Activated CD8-positive, alpha-beta memory T cell treated with anti-CD3 and anti-CD28 coated beads for 24 hours (primary cell): ENCODE results near the gene CNNM3.

Experiments used
- DNase-seq: peaks from one replicate; pipeline ENCODE4 v3.0.0-alpha.2; 2020

The CNNM3 gene

DNA sequence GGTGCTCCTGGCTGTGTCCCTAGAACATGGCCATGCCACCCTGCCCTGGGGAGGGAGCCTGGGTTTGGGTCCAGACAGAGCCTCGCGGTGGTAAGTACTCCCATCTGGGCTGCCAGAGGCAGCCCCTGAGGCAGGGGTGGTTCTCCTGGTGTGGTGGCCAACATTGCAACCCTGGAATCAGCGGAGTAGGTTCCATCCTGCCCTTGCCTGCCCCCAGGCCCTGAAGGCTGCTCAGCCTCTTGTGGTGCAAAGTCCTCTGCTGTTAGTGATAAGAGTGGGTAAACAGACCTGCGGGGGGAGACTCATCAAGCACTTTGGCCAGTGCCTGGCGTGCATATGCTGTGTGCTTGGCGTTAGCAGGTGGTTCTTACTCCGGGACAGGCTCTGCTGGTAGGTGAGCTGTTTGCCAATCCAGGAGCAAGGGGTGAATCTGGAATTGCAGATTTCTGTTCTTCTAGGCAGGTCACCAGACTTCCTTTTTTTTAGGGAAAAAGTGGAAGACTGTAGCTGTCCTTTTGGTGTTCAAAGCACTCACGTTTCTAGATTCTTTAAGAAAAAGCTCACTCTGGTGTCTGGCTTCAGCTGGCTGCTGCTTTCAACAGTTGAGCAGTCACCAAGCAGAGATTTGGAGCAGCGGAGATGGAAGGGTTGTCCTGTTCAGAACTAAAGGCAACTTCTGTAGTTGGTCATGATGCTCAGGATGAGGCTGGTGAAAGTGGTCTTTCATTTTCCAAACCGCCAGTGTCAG lies 3.2 kb downstream of the CNNM3 start:
- no peak for DNase-seq

DNA sequence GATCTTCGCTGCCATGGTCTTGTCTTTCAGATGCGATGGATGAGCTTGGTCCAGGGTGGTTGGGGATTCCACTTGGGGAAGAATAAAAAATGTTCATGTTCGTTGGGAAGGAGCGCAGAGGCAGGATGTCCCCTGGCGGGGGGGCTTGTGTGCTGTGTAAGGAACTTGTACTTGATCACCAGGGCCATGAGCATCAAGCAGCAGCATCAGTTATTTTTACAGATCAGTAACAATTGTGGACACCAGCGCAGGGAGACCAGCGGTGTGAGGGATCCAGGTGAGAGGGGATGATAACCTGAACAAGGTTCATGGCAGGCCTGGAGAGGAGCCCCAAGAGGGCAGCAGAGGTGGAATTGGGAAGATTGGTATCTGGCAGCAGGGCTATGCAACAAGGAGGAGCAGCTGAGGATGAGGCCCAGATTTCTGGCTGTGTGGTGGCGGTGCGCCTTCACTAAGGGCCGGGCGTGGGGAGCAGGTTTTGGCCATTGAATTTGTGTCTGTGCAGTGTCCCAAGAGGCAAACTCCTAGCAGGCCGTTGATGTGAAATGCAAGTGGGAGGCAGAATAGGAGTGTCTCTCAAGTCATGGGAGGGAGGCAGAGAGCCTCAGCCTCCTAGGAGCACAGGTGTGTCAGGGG lies 3.9 kb downstream of the CNNM3 start:
- DNase-seq = no peak

DNA sequence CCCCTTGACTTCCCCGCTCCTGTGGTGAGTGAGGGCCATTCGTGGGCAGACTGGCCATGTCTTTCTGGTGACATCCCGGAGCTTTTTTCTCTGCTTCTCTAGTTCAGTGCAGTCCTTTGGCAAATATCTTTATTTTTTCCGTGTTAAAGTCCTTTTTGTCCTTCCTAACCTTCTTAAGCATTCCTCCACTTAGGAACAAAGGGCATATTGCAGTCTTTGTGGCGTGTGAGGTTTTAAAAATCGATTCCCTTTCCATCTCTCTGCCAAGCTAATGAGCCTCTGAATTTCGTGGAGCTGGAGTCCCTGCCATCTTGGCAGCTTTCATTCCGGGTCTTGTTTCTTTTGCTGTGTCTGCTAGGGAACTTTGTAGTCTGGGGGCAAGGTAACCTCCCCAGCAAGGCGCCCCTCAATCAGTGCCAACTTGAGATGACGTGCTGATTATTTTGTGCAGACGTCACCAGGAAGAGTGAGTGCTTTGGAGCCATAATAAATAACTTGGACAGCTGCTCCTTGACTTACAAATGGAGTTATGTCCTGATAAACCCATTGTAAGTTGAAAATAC lies 5.1 kb downstream of the CNNM3 start:
- no peak for DNase-seq

DNA sequence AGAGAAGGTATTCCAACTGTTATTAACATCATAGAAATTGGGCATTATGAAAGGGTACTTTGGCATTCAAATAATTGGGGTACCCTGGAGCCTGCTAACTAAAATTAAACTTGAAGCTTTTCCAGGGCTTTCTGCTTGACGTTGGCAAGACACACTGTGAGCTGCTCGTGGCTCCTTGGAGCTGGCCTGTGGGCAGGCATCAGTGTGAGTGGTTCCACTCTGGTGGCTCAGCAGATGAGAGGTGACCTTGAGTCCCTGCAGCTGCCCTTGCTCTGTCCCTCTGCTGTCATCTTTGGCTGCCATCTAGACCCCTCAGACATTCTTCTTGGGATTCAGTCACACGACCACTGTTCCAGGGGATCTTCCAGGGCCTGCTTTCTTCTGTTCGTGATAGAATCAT lies 6.7 kb downstream of the CNNM3 start:
- no peak for DNase-seq

DNA sequence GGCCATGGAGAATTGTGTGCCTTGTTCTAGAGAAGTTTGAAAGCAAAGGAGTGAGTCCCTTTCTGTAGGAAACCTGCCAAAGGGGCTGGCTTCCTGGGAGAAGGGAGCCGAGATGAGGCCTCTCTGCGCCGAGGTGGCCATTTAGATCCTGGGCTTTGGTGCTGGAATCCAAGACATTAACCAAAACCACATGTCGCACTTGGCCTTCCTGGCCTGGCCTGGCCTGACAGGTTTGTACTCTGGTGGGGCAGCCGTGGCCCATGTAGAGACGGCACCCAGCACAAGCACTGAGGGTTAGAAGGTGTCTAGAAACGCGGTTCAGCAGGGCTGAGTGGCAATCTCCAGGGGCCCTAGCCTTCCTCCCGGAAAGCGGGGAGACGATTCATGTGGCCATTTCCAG lies 7.1 kb downstream of the CNNM3 start:
- DNase-seq = no peak

DNA sequence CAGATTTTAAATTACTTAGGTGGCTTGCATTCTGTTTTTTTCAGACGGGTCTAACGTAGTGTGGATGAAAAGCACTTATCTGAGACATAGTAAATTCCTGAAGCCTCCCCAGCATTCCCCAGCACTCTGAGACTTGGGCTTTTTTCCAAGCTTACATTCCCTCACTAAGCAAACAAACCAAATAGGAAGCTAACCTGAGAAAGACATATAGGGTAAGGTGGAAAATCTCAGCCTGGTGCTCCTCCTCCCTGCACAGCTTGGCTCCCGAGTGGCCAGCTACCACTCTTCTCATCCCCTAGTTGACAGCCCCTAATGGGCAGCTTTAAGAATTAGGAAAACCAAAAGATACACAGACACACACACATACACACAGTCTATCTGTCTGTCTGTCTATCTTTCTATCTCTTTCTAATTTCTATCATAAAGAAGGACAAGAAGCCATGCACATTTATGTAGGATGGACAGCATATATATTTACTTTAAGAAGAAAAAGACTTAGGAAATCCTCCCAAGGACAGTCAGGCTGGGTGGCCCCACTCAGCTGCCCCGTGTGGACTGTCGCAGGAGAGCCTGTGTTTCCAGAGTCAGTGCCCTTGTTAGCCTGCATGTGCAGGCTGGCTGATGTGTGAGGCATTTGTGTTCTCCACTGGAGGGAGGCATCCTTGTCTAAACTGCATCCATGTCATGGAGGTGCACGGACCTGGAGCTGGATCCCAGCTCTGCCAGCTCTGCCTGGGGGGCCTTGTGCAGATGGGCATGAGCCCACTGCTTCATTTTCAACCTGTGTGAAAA lies 8.2 kb downstream of the CNNM3 start:
- no peak for DNase-seq

DNA sequence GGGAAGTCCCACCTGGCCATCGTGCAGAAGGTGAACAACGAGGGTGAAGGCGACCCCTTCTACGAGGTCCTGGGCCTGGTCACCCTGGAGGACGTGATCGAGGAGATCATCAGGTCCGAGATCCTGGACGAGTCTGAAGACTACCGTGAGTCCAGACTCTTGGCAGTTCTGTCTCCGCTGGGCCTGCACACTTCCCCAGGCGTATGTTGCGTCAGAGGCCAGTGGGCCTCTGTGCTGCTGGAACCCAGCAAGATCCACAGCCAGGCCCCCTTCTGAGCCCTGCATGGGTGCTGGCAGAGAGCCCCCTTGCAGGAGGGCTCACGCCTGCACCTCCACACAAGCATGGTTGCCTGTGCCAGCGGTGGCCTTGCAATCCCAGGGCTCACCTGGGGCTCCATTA lies 9.0 kb downstream of the CNNM3 start:
- DNase-seq = no peak

DNA sequence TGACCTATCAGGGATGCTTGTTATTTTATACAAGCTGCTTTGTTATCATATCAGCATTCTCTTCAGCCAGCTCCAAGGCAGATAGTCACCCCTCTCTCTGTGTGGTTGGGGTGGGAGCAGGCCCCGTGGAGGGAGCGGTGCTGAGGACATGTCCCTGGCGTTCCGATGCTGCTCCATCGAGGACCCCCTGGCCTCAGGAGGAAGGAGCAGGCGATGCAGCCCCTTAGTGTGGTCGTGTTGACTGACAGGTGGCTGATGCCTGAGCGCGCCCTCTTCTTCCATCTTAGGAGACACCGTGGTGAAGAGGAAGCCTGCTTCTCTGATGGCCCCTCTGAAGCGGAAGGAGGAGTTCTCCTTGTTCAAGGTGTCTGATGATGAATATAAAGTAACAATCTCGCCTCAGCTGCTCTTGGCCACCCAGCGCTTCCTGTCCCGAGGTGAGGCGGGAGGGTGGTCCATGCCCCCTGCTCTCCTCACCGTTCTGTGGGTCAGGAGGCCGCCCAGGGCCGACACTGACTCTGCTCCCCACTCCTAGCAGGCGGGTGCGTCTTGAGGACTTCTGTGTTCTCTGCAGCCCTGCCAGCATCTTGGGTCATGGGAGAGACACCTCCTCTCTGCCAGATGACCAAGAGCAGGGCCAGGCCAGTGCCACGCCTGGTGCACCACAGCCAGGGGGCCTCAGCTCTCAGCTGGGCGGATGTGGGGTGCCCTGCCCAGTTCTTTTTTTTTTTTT lies 10.6 kb downstream of the CNNM3 start:
- no peak for DNase-seq

DNA sequence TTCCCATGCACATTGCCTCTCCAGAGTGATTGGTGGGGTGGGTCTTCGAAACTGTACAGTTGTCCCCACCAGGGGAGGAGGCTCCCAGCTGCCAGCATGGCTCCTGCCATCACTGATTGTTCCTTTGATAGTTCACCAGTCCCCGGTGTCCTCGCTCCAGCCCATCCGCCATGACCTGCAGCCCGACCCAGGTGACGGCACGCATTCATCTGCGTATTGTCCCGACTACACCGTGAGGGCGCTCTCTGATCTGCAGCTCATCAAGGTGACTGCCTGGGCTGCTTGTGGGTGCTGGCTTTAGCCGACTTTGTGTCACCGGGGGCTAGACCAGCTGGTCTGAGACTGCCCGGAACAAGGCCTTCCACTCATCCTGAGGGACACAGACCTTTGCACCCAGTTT lies 12.4 kb downstream of the CNNM3 start:
- no peak for DNase-seq

DNA sequence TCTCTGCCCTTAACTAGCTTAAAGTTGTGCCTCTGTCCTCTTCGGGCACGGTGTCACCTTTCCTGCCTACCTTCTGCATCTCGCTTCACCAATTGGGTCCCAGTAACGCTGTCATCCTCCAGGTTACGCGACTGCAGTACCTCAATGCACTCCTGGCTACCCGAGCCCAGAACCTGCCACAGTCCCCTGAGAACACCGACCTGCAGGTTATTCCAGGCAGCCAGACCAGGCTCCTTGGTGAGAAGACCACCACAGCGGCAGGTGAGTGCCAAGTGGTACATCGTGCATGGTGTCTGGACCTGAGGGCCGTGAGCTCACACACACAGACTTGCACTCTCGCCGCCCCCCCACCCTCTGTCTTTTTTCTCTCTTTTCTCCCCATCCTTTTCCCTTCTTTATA lies 12.8 kb downstream of the CNNM3 start:
- no peak for DNase-seq

DNA sequence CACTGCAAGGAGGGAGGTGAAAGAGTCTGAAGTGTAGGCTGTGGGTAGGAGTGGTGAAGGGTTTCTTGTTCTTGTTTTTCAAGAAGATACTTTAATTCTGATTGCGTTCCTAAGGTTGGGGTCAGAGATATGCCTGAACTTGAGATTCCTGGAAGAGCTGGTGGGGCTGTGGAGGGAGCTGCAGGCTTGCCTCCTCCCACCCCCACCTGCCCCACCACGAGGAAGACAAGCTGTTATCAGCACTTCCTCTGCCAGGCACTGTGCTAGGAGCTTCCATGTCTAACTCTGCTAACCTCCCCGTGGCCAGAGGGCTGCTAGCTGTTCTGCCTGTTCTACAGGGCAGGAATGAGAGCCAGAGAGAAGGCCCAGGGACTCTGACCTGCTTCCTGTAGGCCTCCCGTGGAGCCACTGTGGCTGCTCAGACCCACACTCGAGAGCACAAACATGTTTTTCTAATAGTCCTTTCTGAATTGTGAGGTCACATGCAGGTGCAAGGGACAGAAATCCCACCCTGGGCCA lies 14.0 kb downstream of the CNNM3 start:
- no peak for DNase-seq

DNA sequence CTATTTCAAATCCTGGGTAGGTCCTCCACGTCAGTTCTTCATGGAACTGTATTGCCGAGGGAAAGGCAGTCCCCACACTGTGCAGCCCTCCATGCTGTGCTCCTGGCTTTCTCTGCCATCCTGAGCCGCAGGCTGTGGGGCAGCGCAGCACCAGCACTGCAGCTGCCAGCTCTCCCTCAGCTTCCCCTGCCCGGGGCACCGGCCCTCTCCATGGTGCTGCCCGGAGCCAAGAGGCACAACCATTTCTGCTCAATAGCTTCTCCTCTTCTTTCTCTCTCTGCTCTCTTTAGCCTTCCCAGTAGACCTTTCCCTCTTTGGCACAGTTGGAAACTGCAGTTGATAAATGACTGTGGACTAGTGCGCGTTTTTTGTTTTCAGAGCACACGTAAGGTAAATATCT lies 15.6 kb downstream of the CNNM3 start:
- DNase-seq = no peak

DNA sequence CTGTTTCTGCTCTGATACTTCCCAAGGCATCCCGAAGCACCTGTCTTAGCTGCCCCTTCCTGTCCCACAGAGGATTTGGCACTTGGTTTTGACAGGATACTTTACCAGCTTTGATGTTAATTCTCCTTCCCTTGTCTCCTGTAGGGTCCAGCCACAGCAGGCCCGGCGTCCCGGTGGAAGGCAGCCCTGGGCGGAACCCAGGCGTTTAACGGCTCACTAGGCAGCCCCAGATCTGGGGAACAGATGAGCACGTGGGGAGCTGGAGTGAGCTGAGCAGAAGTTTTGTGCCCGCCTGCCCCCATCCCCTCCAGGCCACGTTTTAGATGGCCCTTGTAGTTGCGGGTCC lies 16.3 kb downstream of the CNNM3 start:
- no peak for DNase-seq

DNA sequence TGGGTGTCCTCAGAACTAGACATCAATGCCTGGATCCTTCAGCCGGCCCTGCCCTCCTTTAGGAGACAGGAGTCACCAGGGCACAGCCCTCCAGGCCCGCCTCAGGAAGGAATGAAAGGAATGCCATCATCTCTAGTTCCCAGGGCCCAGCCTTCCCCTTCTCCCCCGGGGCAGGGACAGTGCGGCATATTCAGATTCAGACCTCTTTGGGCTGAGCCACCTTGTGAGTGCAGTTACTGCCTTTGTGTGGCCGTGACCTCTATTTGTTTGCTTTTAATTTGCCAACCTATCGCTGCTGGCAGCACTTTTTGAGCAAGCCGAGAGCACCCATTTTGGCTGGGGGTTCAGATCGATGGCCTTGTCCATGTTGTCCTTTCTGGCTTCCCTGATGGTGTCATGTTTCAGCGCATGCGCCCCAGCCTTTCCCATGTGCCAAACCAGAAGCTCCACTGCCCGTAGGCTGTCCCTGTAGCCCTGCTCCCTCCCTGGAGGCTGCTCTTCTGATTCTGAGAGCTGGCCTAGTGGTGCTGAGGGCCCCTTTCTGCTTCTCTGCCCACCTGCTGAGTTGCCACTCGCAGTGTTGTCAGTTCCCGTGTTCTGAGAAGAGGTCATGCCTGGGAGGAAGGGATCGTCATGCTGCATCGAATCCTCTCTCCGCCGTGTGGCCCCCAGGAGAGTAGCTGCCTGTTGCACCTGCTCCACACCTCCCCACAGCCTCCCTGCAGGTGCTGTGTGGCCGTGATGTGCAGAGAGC lies 16.9 kb downstream of the CNNM3 start:
- no peak for DNase-seq

DNA sequence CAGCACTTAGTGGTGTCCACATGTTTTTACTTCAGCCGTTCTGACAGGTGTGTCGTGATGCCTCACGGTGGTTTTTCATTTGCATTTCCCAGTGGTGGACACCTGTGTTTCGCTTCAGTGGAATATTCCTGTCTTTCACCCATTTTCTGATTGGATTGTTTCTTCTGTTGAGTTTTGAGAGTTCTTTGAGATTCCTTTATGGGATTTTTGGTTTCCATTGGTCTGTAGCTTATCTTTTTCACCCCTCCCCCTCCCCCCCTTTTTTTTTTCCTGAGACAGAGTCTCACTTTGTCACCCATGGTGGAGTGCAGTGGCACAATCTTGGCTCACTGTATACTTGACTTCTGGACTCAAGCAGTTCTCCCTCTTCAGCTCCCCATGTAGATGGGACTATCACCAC lies 19.8 kb downstream of the CNNM3 start:
- DNase-seq = no peak

DNA sequence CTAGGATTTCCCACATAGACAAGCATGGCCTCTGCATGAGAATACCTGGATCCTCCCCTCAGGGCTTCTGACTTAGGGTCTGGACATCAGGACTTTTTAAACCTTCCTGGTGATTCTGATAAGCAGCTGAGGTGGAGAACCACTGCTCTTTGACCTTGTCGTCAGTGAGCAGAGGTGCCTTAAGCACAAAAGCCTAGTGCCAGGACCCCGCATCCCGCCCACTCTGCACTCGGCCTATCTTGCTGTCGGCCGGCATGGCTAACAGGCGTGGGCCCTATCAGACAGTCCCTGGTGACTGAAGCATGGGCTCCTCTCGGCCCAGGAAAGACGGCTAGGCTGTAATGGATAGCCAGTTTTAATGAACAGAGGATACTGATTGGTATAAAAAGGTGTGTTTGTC lies 21.5 kb downstream of the CNNM3 start:
- DNase-seq = no peak

DNA sequence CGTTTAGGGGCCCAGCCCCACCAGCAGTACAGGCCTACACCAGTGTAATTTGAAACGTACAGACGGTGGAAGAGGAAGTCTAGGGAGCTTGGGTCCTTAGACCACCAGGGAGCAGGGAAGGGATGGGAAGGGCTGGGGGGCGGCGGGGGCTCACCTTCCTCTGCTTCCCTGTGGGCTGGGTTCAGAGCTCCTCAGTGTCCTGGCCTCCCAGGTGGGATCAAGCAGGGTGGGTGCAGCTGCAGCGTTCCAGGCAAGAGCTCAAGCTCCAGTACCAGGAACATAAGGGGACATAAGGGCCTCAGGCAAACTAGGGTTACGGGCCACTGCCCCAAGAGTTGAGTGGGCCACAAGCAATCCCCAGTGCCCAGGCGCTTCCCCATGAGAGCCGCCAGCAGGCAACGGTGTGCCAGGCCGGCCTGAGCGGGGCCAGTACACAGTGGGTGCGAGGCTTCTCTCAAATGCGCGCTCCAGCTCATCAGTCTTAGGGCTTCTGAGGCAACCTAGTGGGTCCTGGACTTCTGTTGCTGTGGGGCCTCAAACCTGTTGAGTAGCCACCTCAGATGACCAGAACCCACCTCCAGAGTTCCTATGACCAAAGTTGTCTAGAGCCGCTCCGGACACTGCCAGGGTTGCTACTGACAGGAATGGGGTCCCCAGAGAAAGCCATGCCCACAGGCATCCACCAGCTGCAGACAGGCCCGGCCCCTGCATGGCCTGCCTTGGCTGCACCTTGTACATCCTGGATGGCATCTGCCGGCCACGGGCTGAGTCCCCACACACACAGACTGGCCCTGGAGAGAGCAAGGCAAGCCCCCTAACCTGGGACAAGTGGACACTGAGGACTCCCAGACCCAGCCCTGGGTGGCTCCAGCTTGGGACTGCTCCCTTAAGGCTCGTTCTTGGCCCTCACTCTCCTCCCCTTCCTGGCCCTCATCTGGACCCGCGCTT lies 22.6 kb downstream of the CNNM3 start:
- DNase-seq = no peak

DNA sequence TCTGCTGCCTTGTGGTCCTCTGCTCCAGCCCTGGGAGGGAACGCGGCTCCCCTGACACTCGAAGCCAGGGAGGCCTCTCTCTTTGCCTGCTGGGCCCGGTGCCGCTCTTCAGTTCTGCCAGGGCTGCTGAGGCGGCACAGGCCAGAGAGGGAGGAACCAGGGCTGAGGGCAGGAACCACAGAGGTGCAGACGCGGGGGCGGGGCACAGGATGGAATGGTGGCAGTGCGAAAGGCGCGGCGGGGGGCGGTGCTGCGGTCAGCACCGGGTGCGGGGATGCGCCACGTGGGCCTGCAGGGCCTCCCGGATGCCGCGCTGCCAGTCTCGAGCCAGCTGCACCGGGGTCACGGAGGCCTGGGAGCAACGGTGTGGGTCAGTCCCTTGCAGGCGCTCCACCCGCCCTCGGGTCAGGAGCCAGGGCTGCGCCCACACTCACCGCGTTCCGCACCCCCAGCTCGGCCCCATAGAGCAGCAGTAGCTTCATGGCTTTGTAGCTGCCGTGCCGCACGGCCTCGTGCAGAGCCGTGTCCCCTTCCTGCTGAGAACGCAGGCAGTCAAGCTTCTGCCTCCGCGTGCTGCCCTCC lies 23.3 kb downstream of the CNNM3 start:
- DNase-seq = peak; percentile 90

DNA sequence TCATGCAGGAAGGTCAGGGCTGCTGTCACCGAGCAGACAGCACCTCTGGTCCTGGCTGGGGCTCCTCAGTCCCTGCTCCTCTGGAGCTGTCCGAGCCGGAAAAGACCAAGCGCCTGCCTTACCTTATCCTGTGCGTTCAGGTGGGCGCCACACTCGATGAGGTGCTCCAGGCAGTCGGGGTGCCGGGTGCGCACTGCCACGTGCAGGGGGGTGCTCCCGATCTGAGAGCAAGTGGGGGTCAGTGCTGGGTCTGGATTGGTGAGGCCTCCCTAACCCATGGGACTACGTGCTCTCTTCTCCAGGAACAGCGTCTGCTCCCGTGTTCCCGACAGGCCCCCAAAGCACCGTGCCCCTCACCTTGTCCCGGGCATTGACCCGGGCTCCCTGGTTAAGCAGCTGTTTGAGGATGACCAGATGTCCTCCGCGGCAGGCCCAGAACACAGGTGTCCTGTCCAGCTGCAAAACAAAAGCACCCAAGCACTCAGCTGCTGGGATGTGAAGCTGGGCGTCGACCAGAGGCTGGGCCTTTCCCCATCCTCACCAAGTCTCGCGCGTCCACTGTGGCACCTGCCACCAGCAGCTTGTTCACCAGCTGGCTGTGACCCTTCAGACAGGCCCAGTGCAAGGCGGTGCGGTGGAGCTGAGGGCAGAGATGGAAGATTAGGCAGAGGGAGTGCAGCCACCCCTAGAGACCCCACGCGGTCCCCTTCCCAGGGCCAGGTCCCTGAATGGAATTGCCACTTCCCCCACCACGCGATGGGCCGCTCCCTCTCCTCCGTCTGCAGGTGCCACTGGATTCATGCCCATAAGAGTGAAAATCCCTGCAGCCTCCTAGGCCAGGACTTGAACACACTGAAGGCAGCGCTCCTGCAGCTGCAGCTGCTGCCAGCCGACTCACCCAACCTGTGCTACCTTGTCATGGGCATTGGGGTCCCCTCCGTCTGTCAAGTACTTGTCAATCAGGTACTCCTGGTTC lies 24.1 kb downstream of the CNNM3 start:
- DNase-seq = no peak
